H1 (cell line): ENCODE results near the gene TBC1D19. TPM values are rescaled to one million over a fixed set of nuclear protein-coding genes. Genes with fewer than 3 reads are reported as not detected.
"Not testable (repeated sequence)": the region's sequence is repeated elsewhere in the genome, so short reads cannot be mapped to it uniquely, and the experiment has no call there.

Experiments
- CTCF ChIA-PET: fragments of 300-600 bp; sonication (Branson Sonifier 250); formaldehyde crosslinking; loops from one replicate; lab custom pipeline; 2021; ENCODE audit not compliant: partially characterized antibody; lab: Charles Lee
- POLR2A ChIA-PET: fragments of 300-600 bp; sonication (Branson Sonifier 250); formaldehyde crosslinking; loops from one replicate; lab custom pipeline; 2021; ENCODE audit warnings: inconsistent platforms; ENCODE audit not compliant: partially characterized antibody; lab: Charles Lee
- DNase-seq, 2 experiments: peaks; one replicate each; pipeline versions ENCODE4 v3.0.0 to v3.0.0-alpha.2; 2010 to 2022; ENCODE audit warnings: low spot score in 2 of 2, low read depth in 1 of 2, mixed read lengths in 1 of 2
- FAIRE-seq: peaks from 2 replicates; lab custom pipeline; 2011; peaks lifted over from hg19 to GRCh38; lab: Jason Lieb, UNC
- H2AFZ ChIP-seq: 2 replicates; pipeline ENCODE4 v1.8.1; 2012; ENCODE audit warnings: low read length, inconsistent platforms
- H2AK5ac ChIP-seq: 2 replicates; pipeline ENCODE4 v1.6.1; 2013; ENCODE audit warnings: low read depth, low read length
- H2BK120ac ChIP-seq: replicated peaks from 2 replicates; pipeline ENCODE3; 2013; ENCODE audit warnings: low read depth, low read length, inconsistent platforms
- H2BK12ac ChIP-seq: 2 replicates; pipeline ENCODE4 v1.6.1; 2013; ENCODE audit warnings: low read depth, low read length
- H2BK15ac ChIP-seq: 2 replicates; pipeline ENCODE4 v1.6.1; 2013; ENCODE audit warnings: low read length
- H2BK20ac ChIP-seq: 2 replicates; pipeline ENCODE4 v1.6.1; 2013; ENCODE audit warnings: low read length
- H2BK5ac ChIP-seq: 2 replicates; pipeline ENCODE4 v1.6.1; 2013; ENCODE audit warnings: low read depth, low read length
- H3K14ac ChIP-seq: 2 replicates; pipeline ENCODE4 v1.6.1; 2013; ENCODE audit warnings: inconsistent platforms; ENCODE audit not compliant: insufficient read length
- H3K18ac ChIP-seq: 2 replicates; pipeline ENCODE4 v1.6.1; 2013; ENCODE audit warnings: low read length; ENCODE audit errors: extremely low read depth
- H3K23ac ChIP-seq: 2 replicates; pipeline ENCODE4 v1.6.1; 2013; ENCODE audit warnings: inconsistent platforms; ENCODE audit not compliant: insufficient read length
- H3K23me2 ChIP-seq: 2 replicates; pipeline ENCODE4 v1.6.1; 2013; ENCODE audit warnings: low read depth, low read length
- H3K27ac ChIP-seq: 2 replicates; pipeline ENCODE4 v1.6.1; 2011; ENCODE audit warnings: low read depth, low read length, inconsistent platforms
- H3K27me3 ChIP-seq, 4 experiments: replicated peaks in 1 of 4; 1 replicate in 1 of 4; 2 replicates in 3 of 4; pipeline versions ENCODE4 v1.6.1 to v1.8.1; 2011 to 2013; ENCODE audit warnings: low read length in 3 of 4, mild to moderate bottlenecking in 3 of 4, inconsistent platforms in 2 of 4, mixed read lengths in 2 of 4, moderate library complexity in 1 of 4; ENCODE audit not compliant: control insufficient read depth in 3 of 4, insufficient read depth in 3 of 4; ENCODE audit errors: extremely low read depth in 1 of 4
- H3K36me3 ChIP-seq, 4 experiments: 2 replicates each; pipeline versions ENCODE4 v1.6.1 to v1.8.1; 2011 to 2013; ENCODE audit warnings: mild to moderate bottlenecking in 4 of 4, low read length in 3 of 4, moderate library complexity in 2 of 4, control low read depth in 1 of 4, inconsistent platforms in 1 of 4; ENCODE audit not compliant: insufficient read depth in 4 of 4, control insufficient read depth in 2 of 4
- H3K4ac ChIP-seq: replicated peaks from 2 replicates; pipeline ENCODE3; 2013; ENCODE audit warnings: low read length, low read depth, mixed read lengths, inconsistent platforms; ENCODE audit not compliant: insufficient read length
- H3K4me1 ChIP-seq, 4 experiments: replicated peaks in 1 of 4; 1 replicate in 1 of 4; 2 replicates in 3 of 4; pipeline versions ENCODE4 v1.6.1 to v1.8.1; 2011 to 2013; ENCODE audit warnings: low read length in 3 of 4, inconsistent platforms in 2 of 4, mixed read lengths in 1 of 4; ENCODE audit not compliant: insufficient read depth in 4 of 4, control insufficient read depth in 3 of 4
- H3K4me2 ChIP-seq, 2 experiments: 2 replicates each; pipeline versions ENCODE4 v1.6.1 to v1.8.1; 2011 to 2013; ENCODE audit warnings: low read depth in 2 of 2, low read length in 2 of 2, control low read depth in 1 of 2, inconsistent platforms in 1 of 2, mild to moderate bottlenecking in 1 of 2; ENCODE audit not compliant: insufficient read depth in 1 of 2
- H3K4me3 ChIP-seq, 4 experiments: fragments of 200-600, 300-600 bp in 1 of 4; sonication (generic), shearing (Covaris generic), sonication (Bioruptor Twin) in 1 of 4; 2 replicates each; pipeline versions ENCODE4 v1.5.1 to v1.8.1; 2011 to 2016; ENCODE audit warnings: low read length in 4 of 4, low read depth in 3 of 4, control low read depth in 2 of 4, inconsistent platforms in 2 of 4, mild to moderate bottlenecking in 2 of 4, mixed read lengths in 1 of 4, moderate library complexity in 1 of 4; ENCODE audit not compliant: insufficient read depth in 2 of 4; ENCODE audit errors: extremely low read depth in 1 of 4
- H3K56ac ChIP-seq: replicated peaks from 2 replicates; pipeline ENCODE3; 2013; ENCODE audit warnings: low read depth, mild to moderate bottlenecking, mixed read lengths, low read length, inconsistent platforms; ENCODE audit not compliant: insufficient read length
- H3K79me1 ChIP-seq: 2 replicates; pipeline ENCODE4 v1.6.1; 2013; ENCODE audit warnings: low read depth, low read length, control low read depth
- H3K79me2 ChIP-seq, 2 experiments: 2 replicates each; pipeline versions ENCODE4 v1.6.1 to v1.8.1; 2012 to 2013; ENCODE audit warnings: low read length in 2 of 2, mild to moderate bottlenecking in 2 of 2, inconsistent platforms in 1 of 2; ENCODE audit not compliant: insufficient read depth in 2 of 2, control insufficient read depth in 1 of 2
- H3K9ac ChIP-seq, 4 experiments: replicated peaks in 1 of 4; 1 replicate in 1 of 4; 2 replicates in 3 of 4; pipeline versions ENCODE4 v1.6.1 to v1.8.1; 2011 to 2013; ENCODE audit warnings: low read depth in 3 of 4, low read length in 3 of 4, control low read depth in 2 of 4, mild to moderate bottlenecking in 2 of 4, moderate library complexity in 2 of 4, inconsistent platforms in 1 of 4; ENCODE audit errors: extremely low read depth in 1 of 4
- H3K9me3 ChIP-seq, 2 experiments: 2 replicates each; pipeline versions ENCODE4 v1.6.1 to v1.8.1; 2012 to 2013; ENCODE audit warnings: mild to moderate bottlenecking in 2 of 2, moderate library complexity in 2 of 2, control low read depth in 1 of 2, inconsistent platforms in 1 of 2, low read depth in 1 of 2, low read length in 1 of 2, mixed read lengths in 1 of 2; ENCODE audit not compliant: insufficient read depth in 2 of 2
- H4K20me1 ChIP-seq, 2 experiments: replicated peaks in 1 of 2; 2 replicates each; pipeline versions ENCODE3 to v1.8.1; 2011 to 2013; ENCODE audit warnings: inconsistent platforms in 2 of 2, low read length in 2 of 2, mild to moderate bottlenecking in 1 of 2; ENCODE audit not compliant: insufficient read depth in 2 of 2, control insufficient read depth in 1 of 2
- H4K5ac ChIP-seq: 2 replicates; pipeline ENCODE4 v1.6.1; 2013; ENCODE audit warnings: low read length, low read depth, mixed read lengths, inconsistent platforms; ENCODE audit not compliant: insufficient read length
- H4K8ac ChIP-seq: 2 replicates; pipeline ENCODE4 v1.8.0; 2013; ENCODE audit warnings: mild to moderate bottlenecking, moderate library complexity, low read length, inconsistent platforms; ENCODE audit not compliant: insufficient read depth; ENCODE audit errors: extremely low read depth
- H4K91ac ChIP-seq: replicated peaks from 2 replicates; pipeline ENCODE3; 2013; ENCODE audit warnings: low read length, mixed read lengths, inconsistent platforms; ENCODE audit not compliant: insufficient read length
- WGBS, 2 experiments: shearing (Covaris generic) in 1 of 2; methylation state at CpG; one replicate each; pipeline versions ENCODE4 v1.1.6 to v1.1.7; 2013 to 2015; ENCODE audit warnings: low lambda C conversion rate in 2 of 2, mixed read lengths in 2 of 2, inconsistent platforms in 1 of 2, low coverage in 1 of 2, missing lambda C conversion rate in 1 of 2; ENCODE audit not compliant: insufficient replicate concordance in 2 of 2, insufficient coverage in 1 of 2, insufficient read length in 1 of 2; ENCODE audit errors: extremely low coverage in 1 of 2, missing lambda C conversion rate in 1 of 2; 5-methylcytosine and 5-hydroxymethylcytosine counted together
- polyA plus RNA-seq, 7 experiments: library from polyadenylated mRNA; depleted of rRNA in 3 of 7; stranded (reverse) in 5 of 7; unstranded in 2 of 7; fragments of >200 nt in 5 of 7; fragments of 200-250 nt in 2 of 7; gene quantifications; 1 replicate in 5 of 7; 2 replicates in 1 of 7; 4 replicates in 1 of 7; pipeline versions ENCODE4 v1.2.1 to v1.2.3, GENCODE V29; 2011 to 2013; ENCODE audit warnings: missing spikeins in 2 of 7, mixed read lengths in 2 of 7
- total RNA-seq: library from RNA; stranded (reverse); fragmentation: NEBNext Ultra II Directional; extraction: Animal tissue kit (Norgen Biotek cat#: 25700); gene quantifications from 2 replicates; pipeline ENCODE4 v1.2.1, GENCODE V29; 2021

Gene TBC1D19
- total and polyA plus RNA-seq, 2 of the 8 experiments (the other 6 are each of a cell fraction or from before 2014, with no cell fraction given): 1.9 to 3.5 TPM

GRCh38 chr4:26581341-26581740 lies 2.5 kb upstream of the TBC1D19 start:
- H3K14ac ChIP-seq, FAIRE-seq, H3K36me3 ChIP-seq, H2BK12ac ChIP-seq, H3K56ac ChIP-seq, H3K79me2 ChIP-seq, H3K9me3 ChIP-seq, H4K5ac ChIP-seq, CTCF ChIA-PET, H3K27me3 ChIP-seq, H4K20me1 ChIP-seq, H3K4me2 ChIP-seq, H3K4me3 ChIP-seq, H2BK15ac ChIP-seq, DNase-seq, H3K27ac ChIP-seq, H3K4me1 ChIP-seq, H4K91ac ChIP-seq, H3K18ac ChIP-seq, H3K79me1 ChIP-seq, H2BK5ac ChIP-seq, H2BK20ac ChIP-seq, H2BK120ac ChIP-seq, H2AK5ac ChIP-seq, H2AFZ ChIP-seq, POLR2A ChIA-PET, H3K4ac ChIP-seq, H3K23me2 ChIP-seq, H3K23ac ChIP-seq, H4K8ac ChIP-seq, H3K9ac ChIP-seq: not testable (repeated sequence)
- 83% methylated on average over 4 of the region's 4 CpGs; no CpG with 5 or more reads in 1 of the 2 experiments for WGBS, 2 experiments
